Upper lobe of left lung (tissue), 4 donors: ENCODE data around the gene DCAF10.

Source experiments
- POLR2AphosphoS5 ChIP-seq, 2 donors: sonication (generic); formaldehyde crosslinking; IDR thresholded peaks; one replicate each; pipeline ENCODE4 v1.5.1; 2017; ENCODE audit warnings: antibody characterized with exemption in 2 of 2
- TF ChIP-seq, protein P1 (sequence below), 6 experiments: fragments of 450-650 bp in 4 of 6; fragments of 200-600 bp in 2 of 6; sonication (generic) in 2 of 6; IDR thresholded peaks; one replicate each; pipeline ENCODE4 v1.5.1; 2016 to 2019; ENCODE audit warnings: antibody characterized with exemption in 6 of 6

DNA sequence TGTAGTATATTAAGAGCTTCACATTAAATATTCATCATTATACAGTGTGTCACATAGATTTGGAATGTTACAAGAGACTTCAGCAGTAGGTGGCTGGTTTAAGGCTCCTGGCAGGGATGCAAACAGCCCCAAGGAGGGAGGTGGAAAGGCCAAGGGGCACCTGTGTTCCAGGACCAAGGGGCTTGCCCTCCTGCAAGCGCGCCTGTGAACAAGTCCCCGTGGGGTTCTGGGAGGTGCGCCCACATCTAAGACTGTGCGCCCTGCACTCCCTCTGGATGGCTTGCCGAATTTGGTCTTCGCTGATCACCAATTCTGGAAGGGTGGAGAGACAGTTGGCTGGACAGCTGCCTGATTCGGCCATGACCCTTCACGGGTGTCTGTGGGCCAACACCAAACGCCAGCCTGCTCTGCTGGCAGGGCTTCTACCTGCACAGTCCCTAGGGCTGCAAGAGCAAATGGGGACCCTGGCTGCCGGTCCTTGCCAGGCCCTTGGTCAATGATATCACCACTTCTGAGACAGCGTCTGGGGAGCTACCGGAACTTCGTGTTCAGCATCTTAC lies 115.4 kb downstream of the DCAF10 start:
- no peak for TF ChIP-seq POLR2AphosphoS5 (IDR thresholded peaks at IDR 0.05)
- TF ChIP-seq, protein P1, sequence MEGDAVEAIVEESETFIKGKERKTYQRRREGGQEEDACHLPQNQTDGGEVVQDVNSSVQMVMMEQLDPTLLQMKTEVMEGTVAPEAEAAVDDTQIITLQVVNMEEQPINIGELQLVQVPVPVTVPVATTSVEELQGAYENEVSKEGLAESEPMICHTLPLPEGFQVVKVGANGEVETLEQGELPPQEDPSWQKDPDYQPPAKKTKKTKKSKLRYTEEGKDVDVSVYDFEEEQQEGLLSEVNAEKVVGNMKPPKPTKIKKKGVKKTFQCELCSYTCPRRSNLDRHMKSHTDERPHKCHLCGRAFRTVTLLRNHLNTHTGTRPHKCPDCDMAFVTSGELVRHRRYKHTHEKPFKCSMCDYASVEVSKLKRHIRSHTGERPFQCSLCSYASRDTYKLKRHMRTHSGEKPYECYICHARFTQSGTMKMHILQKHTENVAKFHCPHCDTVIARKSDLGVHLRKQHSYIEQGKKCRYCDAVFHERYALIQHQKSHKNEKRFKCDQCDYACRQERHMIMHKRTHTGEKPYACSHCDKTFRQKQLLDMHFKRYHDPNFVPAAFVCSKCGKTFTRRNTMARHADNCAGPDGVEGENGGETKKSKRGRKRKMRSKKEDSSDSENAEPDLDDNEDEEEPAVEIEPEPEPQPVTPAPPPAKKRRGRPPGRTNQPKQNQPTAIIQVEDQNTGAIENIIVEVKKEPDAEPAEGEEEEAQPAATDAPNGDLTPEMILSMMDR (IDR thresholded peaks at IDR 0.05), result no peak
